GM21390 (cell line): ENCODE measurements around the gene ADAMTS17.

Source experiments
- ATAC-seq: cut with Tn5 transposase; IDR thresholded peaks from one replicate; pipeline ENCODE4 v1.9.1; 2021; ENCODE audit not compliant: unreplicated experiment

The ADAMTS17 gene

GRCh38 chr15:100005715-100006114, 336.1 kb downstream of the ADAMTS17 start:
- ATAC-seq, result no peak

- ATAC-seq, result no peak
These were observed 336.8 kb downstream of the ADAMTS17 start for GRCh38 chr15:100005013-100005412.

GRCh38 chr15:100002787-100003536, 338.8 kb downstream of the ADAMTS17 start:
- ATAC-seq, result no peak

GRCh38 chr15:100002086-100002620, 339.6 kb downstream of the ADAMTS17 start:
- ATAC-seq, result no peak

GRCh38 chr15:100001405-100001804, 340.4 kb downstream of the ADAMTS17 start:
- ATAC-seq, result no peak

GRCh38 chr15:99999282-100000070, 342.3 kb downstream of the ADAMTS17 start:
- no peak for ATAC-seq

GRCh38 chr15:99998661-99999101, 343.1 kb downstream of the ADAMTS17 start:
- ATAC-seq, result no peak

- ATAC-seq, result no peak
These were observed 344.6 kb downstream of the ADAMTS17 start for GRCh38 chr15:99997112-99997651.

GRCh38 chr15:99996660-99997059, 345.1 kb downstream of the ADAMTS17 start:
- no peak for ATAC-seq

- no peak for ATAC-seq
These were observed 346.2 kb downstream of the ADAMTS17 start for GRCh38 chr15:99995543-99995942.

- ATAC-seq, result no peak
These were observed 346.9 kb downstream of the ADAMTS17 start for GRCh38 chr15:99994849-99995248.

- ATAC-seq, result no peak
These were observed 348.1 kb downstream of the ADAMTS17 start for GRCh38 chr15:99993681-99994131.

GRCh38 chr15:99993262-99993661, 348.5 kb downstream of the ADAMTS17 start:
- no peak for ATAC-seq

GRCh38 chr15:99992611-99993231, 349.1 kb downstream of the ADAMTS17 start:
- no peak for ATAC-seq

GRCh38 chr15:99989095-99989494, 352.7 kb downstream of the ADAMTS17 start:
- no peak for ATAC-seq

- no peak for ATAC-seq
These were observed 354.1 kb downstream of the ADAMTS17 start for GRCh38 chr15:99987701-99988100.

GRCh38 chr15:99987119-99987506, 354.7 kb downstream of the ADAMTS17 start:
- ATAC-seq, result no peak

GRCh38 chr15:99986297-99987118, 355.3 kb downstream of the ADAMTS17 start:
- ATAC-seq, result no peak

- no peak for ATAC-seq
These were observed 355.9 kb downstream of the ADAMTS17 start for GRCh38 chr15:99985878-99986277.
